GM19372 (cell line): ENCODE data around the gene TLX1.

Source experiments
- ATAC-seq: cut with Tn5 transposase; IDR thresholded peaks from one replicate; pipeline ENCODE4 v1.9.1; 2021; ENCODE audit warnings: mild to moderate bottlenecking, low read depth, moderate library complexity; ENCODE audit not compliant: unreplicated experiment

Gene TLX1

DNA sequence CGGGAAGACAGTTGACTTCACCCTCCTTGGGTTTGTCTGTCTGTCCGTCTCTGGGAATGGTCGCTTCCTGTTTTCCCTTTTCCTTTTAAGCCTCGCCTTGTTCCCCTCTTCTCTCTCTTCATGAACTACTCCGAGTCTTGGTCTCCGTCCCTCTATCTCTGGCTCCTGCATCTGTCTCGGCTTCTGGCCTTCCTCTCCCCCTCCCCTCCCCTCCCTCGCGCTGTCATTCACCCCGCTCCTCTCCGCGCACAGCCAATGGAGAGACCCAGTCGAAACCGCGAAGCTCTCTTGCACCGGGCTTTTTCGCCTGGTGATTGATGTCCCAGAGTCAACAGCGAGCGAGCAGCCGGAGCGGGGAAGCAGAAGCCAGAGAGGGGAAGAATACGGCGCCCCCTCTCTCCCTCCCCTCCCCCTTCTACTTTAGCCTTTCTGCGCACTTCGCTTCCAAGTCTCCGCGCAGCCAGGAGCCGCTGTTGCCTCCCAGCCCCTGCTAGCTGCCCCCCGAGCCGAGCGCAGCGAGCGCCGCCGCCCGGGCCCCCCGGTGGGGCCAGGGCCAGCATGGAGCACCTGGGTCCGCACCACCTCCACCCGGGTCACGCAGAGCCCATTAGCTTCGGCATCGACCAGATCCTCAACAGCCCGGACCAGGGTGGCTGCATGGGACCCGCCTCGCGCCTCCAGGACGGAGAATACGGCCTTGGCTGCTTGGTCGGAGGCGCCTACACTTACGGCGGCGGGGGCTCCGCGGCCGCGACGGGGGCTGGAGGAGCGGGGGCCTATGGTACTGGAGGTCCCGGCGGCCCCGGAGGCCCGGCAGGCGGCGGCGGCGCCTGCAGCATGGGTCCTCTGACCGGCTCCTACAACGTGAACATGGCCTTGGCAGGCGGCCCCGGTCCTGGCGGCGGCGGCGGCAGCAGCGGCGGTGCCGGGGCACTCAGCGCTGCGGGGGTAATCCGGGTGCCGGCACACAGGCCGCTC lies at the start of gene TLX1:
Gene TLX1 (plus strand): TSS at position 317 of the 978 bp plus-strand sequence. CDS start 242 bp downstream, at position 559.
- ATAC-seq = no peak

DNA sequence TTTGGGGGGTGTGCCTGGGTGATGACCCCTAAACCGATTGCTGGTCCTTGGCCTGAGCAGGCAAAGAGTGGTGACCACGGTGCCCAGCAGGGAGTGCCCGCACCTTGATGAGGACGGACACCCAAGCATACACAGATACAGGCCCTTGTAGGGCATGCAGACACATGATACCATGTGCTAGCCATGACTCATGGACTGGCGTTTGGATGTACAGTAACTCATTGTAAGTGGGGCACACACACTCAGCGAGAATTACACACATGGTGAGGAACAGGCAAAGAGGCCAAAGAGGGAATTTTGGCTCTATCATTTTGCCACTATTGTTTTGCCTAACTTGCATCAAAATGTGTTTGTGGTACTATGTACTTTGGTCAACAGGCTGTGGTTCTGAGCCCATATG lies 45.3 kb upstream of the TLX1 start:
- ATAC-seq = no peak

DNA sequence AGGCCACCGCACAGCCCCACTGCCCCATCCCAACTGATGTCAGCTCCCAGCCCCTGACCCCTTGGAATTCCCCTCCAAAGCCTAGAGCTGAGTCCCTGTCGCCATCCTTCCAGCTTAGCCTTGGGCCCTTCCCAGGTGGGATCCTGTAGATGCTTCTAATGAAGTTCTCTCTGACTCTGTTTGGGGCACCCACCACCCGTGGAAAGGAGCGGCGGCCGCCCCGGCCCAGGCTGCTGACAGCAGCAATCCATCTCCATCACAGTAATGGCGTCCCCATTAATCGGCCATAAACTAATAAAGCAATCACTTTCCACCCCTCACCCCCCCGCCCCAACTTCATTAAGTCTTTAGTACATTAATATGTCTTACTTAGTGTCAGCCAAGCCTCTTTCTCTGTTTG lies 43.7 kb upstream of the TLX1 start:
- no peak for ATAC-seq

DNA sequence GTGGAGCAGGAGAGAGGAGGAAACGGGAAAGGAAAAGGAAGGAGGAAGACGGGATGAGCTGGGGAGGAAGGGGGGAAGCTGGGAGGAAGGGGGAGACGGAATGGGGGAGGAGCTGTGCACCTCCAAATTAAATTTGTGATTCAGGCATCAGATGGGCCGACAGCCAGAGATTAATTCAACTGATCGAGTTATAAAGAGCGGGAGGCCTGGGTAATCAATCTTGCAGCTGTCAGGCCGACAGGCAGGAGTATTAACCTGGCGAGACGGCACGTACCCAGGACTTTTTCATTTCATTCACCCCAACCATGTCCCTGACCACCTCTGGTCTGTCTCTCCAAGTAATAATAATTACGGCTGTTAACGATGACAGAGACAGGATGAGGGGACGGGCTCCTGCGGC lies 43.1 kb upstream of the TLX1 start:
- no peak for ATAC-seq

DNA sequence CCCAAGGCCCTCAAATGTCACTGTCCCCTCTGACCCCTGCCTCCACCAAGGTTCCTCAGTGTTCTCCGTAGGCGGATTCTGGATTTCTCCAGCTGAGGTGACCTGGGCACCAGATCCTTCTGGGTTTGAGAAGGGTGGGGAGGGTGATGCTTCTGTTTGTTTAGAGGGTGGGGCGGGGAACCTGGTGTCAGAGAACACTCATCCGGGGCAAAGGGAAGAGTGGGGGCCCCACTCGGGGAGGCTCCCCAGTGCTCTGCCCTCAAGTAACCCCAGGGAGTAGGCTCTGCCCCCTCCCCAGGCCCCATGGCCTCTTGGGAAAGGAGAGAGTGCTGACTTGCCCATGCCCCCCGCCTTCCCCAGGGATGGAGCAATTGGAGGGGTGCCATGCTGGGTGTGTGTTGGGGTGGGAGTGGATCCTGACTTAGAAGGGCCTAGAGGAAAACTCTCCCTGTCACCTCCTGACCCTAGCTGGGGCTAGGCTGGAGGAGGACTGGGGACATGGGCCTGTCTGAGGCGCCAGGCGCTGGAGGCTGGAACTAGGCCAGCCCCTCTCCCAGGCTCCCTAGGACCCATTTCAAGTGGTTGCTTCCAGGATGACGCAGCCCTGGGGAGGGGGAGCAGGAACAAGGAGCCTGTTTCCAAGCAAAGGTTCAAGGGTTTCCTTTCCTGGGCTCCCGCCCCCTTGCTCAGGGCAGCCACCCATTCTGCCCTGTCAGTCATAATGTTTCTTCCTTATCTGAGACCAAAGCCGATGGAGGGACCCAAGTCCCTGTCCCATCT lies 41.4 kb upstream of the TLX1 start:
- no peak for ATAC-seq

DNA sequence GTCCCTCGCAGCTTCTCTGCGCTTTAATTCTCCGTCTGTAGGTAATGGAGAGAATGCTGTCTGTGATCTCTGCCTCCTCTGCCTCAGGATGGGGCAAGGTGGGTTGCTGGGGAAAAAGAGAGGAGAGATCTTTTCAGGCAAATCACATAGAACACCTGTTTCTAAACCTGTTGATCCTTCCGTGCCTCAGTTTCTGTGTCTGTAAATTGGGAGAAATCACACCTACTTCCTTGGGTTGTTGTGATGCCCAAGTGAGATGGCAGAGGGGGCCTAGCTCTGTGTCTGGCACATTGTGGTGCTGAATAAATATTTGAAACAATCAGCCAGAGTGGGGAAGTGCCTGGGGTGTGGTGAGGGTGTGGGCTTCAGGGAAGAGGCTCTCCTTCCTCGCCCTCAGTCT lies 40.5 kb upstream of the TLX1 start:
- ATAC-seq = no peak

DNA sequence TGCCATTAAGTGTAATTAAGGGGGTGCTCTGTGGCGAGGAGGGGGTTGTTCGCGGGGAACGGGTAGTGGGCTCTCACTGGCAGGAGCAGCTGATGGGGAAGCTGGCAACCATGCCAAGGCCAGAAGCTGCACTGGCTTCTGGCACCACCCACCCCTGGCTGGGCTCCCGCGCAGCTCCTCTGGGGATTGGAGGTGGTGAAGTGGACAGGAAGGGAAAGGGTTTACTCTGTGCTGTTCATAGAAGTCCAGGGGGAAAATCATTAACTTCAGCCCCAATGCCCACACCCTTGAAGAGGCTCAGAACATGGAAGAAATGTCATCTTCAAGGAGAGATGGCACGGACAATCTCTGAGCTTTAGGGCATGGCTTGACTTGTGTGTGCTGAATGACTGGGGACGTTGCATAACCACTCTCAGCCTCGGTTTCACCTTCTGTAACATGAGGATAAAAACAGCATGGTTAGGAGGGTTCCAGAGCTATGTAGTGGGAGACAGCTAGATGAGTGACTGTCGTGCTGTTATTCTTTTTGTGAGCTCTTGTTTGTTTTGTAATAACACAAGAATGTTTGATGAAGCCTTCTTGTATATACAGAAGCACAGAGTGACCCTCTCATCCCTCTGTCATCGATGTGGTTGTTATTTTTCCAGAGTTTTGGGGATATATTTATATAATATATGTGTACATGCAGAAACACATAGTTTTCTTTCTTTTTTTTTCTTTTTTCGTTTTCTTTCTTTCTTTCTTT lies 39.4 kb upstream of the TLX1 start:
- no peak for ATAC-seq

DNA sequence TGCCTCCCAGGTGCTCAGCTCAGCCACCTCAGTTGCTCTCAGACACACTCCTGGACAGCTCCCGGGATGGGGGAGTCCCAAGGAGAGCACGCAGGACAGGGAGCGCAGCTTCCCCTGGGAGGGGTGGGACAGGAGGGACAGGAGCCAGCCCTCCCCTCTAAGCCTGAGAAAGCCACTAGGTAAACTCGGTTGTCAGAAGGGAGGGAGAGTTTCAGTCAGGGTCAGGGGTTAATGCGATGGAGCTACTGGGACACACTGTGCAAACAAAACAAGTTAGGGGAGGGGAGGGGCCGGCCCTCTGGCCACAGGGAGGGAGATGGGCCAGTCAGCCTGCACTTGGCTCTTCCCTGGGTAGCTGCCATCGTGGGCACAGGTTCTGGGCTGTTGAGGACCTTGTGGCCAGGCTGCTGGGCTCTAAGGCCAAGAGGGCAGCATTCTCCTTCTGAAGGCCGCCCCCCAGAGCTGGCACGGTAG lies 38.2 kb upstream of the TLX1 start:
- no peak for ATAC-seq

DNA sequence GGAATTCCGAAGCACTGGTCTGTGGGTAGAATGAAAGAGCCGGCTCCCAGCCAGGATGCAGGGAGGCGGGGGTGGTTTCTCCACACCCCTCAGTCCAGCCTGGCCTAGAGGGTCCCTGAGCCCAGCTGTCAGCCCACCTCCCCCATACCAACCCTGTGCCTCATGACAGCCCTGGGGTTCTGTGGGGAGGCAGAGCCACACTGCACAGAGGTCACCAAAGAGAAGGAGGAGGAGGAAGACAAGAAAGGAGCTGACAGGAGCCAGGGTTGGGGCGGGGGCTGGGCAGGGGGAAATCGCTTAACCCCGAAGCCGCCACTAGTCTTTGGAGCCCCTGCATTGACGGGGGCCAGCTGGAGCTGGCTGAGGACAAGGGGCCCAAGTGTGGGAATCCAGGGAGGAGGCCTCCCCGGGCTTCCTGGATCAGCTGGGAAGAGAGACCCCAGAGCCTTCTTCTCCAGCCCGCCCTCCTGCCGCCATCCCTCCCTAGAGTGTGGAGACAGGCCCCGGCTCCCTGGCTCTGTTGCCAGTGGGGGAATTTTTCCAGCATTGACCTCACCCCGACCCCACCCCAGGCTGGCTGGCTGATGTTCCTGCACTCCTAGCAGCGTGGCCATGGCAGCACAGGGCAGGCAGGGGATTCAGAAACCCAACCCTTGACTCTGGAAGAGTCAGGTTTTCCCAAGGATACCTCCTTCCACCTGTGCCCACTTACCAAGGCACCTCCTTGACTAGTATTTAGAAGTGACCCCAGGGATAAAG lies 36.8 kb upstream of the TLX1 start:
- ATAC-seq = no peak

DNA sequence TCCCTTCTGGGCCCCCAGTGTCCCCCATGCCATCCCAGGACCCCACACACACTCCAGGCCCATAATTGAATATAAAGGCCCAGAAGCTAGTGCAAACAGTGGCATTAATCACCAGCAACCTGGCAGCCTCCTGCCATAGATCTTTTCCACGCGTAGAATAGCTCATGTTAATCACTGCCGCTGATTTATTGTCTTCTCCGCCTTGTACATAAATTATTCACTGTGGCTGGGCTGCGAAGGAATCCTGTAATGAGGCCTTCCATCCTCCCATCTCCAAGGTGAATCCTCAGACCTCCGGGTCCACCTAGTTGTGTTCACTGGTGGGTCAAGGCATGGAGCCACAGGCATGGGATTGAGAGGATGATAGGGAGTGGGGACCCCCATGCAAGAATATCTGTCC lies 36.1 kb upstream of the TLX1 start:
- no peak for ATAC-seq

DNA sequence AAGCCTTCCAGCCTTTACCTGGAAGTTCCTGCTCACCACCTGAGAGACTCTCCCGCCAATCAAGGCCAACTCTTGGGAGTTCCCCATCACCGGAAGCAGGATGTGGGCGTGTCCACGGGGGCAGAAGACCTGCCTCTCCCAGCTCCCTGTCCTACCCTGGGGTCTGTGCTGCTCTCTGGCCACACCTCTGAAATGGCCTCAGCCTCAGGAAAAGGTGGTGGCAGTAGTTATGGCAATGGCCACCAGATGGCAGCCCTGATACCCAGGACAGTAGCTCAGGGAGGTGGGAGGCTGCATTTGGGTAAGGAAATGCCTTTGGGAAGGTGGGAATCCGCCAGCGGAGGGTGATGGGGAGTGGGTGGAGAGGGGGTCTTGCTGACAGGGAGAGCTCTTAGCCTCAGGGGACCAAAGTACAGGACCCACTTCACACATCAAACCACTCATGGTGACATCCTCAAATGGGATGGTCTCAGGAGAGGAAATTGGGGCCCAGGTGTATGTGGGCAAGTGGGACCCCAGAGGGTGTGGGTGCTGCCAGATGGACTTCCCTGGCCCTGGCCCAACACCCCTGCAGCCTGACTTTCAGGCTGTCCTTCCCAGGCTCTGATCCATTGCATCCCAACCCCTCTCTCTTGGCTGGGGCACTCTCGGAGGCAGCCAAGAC lies 35.4 kb upstream of the TLX1 start:
- ATAC-seq = no peak

DNA sequence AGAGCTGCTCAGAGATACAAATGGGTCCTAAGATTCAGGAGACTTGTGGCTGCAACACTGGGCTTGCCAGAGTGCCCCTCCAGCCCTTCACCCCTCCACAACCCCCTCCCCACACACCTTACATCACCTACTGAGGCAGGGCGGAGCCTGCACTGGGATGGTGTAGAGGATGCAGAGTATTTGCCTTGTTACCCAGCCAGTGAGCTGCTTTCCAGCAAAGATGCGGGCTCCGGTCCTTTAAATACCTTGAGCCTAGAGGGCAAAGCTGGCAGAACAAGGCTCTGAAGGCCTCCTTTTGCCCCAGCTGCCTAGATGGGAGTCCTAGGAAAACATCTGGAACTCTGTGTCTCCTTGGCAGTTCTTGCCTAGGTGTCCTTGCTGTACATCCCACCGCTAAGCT lies 34.7 kb upstream of the TLX1 start:
- ATAC-seq = no peak

DNA sequence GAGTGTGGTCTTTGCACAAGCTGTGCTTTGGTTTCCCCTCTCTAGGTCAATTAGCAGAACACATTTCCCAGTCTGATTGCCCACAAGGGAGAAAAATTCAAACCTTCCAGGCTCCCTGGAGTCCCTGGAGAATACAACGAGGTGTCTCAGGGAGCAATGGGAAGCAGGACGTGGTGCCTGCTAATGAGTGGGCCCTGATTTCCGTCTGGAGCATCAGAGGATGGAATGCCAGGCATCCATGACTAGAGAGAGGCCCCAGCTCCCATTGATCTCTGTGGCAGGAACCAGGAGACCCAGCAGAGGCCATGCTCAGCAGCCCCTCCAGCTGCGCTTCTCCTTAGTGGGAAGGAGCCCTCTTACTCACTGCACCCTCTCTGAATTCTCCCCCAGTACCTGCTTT lies 33.2 kb upstream of the TLX1 start:
- ATAC-seq = no peak

DNA sequence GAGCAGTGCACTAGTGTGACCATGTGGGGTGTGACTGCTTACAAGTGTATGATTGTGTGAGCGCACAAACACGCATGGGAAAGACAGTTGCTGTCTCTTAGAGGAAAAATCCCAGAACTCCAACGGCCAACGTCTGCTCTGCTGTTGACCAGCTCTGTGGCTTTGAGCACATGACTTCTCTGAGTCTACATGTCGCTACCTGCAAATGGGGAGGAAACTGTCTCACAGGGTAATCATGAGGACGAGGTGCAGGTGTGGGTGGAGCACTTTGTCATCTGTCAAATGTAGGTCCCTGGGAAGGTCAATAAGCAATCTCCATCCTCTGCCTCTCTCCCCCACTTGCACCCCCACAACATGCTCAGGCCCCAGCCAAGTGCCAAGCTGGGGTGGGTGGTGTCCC lies 31.2 kb upstream of the TLX1 start:
- no peak for ATAC-seq

DNA sequence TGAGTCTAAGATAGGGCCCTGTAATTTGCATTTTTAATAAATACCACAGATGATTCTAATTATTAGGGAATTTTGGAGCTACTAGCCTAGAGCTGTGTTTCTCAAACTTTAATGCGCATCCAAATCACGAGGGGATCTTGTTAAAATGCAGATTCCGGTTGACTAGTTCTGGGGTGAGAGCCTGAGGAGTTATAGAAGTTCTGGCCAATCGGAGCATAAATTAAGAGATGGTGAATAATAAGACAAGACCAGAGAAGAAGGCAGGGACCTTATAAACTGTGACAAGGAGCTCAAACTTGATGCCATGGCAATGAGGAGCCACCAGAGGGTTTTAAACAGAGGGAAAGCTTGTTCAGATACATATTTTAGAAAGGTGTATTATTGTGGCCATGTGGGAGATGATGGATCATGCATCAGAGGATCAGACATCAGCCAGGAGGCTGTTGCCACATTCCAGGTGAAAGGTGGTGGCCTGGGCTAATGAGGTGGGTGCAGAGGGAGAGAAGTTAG lies 29.7 kb upstream of the TLX1 start:
- ATAC-seq = no peak

DNA sequence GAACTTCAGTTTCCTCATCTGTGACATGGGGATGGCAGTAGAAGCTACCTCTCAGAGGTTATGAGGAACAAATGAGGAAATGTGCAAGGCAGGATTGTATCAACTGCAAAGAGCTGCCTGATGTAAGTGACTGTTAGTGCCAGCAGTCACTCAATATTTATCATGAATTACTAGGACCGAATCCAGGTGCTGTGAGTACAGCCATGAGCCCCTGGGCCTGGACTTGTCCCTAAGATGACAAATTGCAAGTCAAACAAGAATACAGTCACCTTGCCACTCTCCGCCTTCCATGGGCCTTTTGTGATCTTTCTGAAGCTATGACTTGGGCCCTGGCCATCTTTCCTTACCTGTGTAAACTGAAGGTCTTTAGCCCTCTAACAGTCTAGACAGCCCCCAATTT lies 27.7 kb upstream of the TLX1 start:
- ATAC-seq = no peak

DNA sequence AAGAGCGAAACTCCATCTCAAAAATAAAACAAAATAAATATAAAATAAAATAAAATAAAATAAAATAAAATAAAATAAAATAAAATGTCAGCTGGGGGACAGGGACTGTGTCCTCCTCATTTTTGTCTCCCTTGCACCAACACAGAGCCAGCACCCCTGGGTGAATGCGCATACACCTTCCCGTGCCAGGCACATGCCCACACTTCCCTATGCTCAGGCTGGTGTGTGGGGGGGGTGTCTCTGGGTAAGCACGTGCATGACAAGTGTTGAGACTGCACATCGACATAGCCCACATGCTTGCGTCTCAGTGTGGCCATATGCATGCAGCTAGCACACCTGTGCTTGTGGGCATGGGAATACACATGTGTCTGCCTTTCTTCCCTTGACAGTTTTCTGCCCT lies 24.7 kb upstream of the TLX1 start:
- ATAC-seq = no peak

DNA sequence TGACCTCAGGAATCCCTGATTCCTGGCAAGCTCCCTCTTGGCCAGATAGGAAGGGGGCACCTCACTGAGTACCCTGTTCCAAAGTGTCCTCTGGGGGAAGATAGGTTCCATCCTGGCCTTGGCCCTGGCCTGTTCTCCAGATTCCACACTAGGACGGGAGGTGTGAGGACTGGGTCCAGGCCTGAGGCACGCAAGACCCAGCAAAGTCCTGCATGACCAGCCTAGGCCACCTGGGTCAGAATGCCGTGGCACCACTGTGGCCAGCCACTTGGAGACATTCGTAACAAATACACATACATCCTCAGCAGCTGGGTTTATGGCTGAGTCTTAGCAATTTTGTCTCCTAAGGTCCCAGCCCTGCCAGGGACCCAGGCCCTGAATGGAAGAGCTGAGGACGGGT lies 23.3 kb upstream of the TLX1 start:
- no peak for ATAC-seq

DNA sequence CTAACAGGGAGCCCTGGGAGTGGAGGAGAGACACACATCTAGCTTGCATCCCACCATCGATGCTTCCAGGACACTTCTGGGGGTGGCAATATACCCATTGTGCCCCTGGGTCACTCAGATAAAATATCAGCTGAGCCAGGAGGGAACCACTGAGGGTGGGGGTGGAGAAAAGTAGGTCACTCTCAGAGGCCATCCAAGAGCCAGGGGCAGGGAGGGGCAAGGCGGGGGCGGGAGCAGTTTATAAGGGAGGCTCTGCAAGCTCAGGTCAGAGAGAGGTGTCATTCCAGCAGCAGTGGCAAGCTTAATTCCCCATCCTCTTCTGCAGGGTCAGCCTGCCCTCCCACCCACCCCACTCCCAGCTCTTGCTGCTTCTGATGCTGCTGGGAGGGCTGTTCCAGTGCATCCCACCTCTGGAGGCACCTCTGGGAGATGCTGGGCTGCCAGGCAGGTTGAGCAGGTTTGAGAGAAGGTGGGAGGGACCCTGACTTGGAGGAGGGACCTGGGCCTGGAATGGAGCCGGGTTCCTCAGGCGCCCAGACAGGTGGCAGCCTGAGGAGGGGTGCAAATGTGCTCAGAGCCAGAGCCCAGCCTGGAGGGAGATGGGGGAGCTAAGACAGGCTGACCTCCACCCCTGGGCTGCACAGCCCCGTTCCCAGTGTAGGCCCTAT lies 20.1 kb upstream of the TLX1 start:
- no peak for ATAC-seq
